GM12891 (cell line): ENCODE measurements around the gene OXCT2.

Source experiments
- POLR2A ChIP-seq: IDR thresholded peaks from 2 replicates; pipeline ENCODE4 v1.6.1; 2011; ENCODE audit warnings: low read depth, low read length, control low read depth
- POLR2AphosphoS5 ChIP-seq: IDR thresholded peaks from 2 replicates; pipeline ENCODE4 v1.6.1; 2011; ENCODE audit warnings: low read depth, low read length, control low read depth
- SPI1 ChIP-seq: IDR thresholded peaks from 2 replicates; pipeline ENCODE4 v1.6.1; 2011; ENCODE audit warnings: low read depth, low read length, control low read depth
- TAF1 ChIP-seq: IDR thresholded peaks from 2 replicates; pipeline ENCODE4 v1.6.1; 2011; ENCODE audit warnings: low read depth, low read length, control low read depth

DNA sequence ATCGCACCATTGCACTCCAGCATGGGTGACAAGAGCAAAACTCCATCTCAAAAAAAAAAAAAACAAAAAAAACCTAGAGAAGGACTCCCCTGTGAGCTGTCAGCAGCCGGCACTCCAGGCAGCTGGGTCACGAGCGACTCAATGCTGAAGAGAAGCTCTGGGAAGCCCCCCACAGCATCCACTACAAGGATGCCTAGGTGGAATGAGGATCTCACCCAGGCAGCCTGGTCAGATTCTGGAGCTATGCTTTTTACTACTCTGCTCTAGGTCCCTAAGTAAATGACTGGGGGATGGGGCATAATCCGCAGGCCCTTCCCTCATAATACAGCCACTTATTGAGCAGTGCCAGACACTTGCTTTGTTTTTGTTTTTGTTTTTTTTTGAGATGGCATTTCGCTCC is 11.0 kb upstream of the OXCT2 start:
- TF ChIP-seq POLR2A (no peak), SPI1 (no peak), POLR2AphosphoS5 (no peak), TAF1 (no peak)
